Uterus (tissue), 2 donors: ENCODE results near the gene ADI1.

ENCODE experiments used
- CTCF ChIP-seq, 4 experiments: fragments of 200-600 bp in 2 of 4; fragments of 450-650 bp in 2 of 4; sonication (generic) in 2 of 4; IDR thresholded peaks; one replicate each; pipeline ENCODE4 v1.5.1; 2016 to 2019; ENCODE audit warnings: antibody characterized with exemption in 4 of 4, mild to moderate bottlenecking in 2 of 4, moderate library complexity in 1 of 4
- POLR2A ChIP-seq, 2 donors: fragments of 450-650 bp; IDR thresholded peaks; one replicate each; pipeline ENCODE4 v1.6.1; 2016; ENCODE audit warnings: antibody characterized with exemption in 2 of 2, mild to moderate bottlenecking in 1 of 2, moderate library complexity in 1 of 2

GRCh38 chr2:3503483-3503882, 15.8 kb downstream of the ADI1 start:
- TF ChIP-seq CTCF (IDR thresholded peaks at IDR 0.05) (no peak), POLR2A (IDR thresholded peaks at IDR 0.05) (no peak)
